HL-60 (cell line): ENCODE results near the gene IGHMBP2.

Source experiments
- DNase-seq, 2 experiments: peaks; one replicate each; pipeline ENCODE4 v3.0.0-alpha.2; 2010 to 2020; ENCODE audit warnings: low read depth in 1 of 2, low spot score in 1 of 2
- H3K27ac ChIP-seq: fragments of 250-450 bp; sonication (Bioruptor Pico); replicated peaks from 2 replicates; pipeline ENCODE4 v1.5.1; 2020; ENCODE audit warnings: mild to moderate bottlenecking, moderate library complexity
- H3K27me3 ChIP-seq: fragments of 250-450 bp; sonication (Bioruptor Pico); 2 replicates; pipeline ENCODE4 v1.5.1; 2021; ENCODE audit warnings: mild to moderate bottlenecking, moderate library complexity; ENCODE audit not compliant: insufficient read depth, poor library complexity, severe bottlenecking
- H3K4me3 ChIP-seq: replicated peaks from 2 replicates; pipeline ENCODE4 v1.5.1; 2011; ENCODE audit warnings: mild to moderate bottlenecking, control low read depth, low read length; ENCODE audit not compliant: insufficient read depth
- GABPA ChIP-seq: IDR thresholded peaks from 2 replicates; pipeline ENCODE4 v1.6.1; 2012; ENCODE audit warnings: low read depth
- POLR2AphosphoS5 ChIP-seq: IDR thresholded peaks from 2 replicates; pipeline ENCODE4 v1.6.1; 2012; ENCODE audit warnings: low read depth
- SPI1 ChIP-seq: IDR thresholded peaks from 2 replicates; pipeline ENCODE4 v1.6.1; 2012; ENCODE audit warnings: low read depth, mild to moderate bottlenecking, borderline replicate concordance
- TF ChIP-seq, protein P1 (sequence below): IDR thresholded peaks from 2 replicates; pipeline ENCODE4 v1.6.1; 2012; ENCODE audit warnings: low read depth; ENCODE audit not compliant: insufficient replicate concordance
- TF ChIP-seq, protein P2 (sequence below): IDR thresholded peaks from one replicate; pipeline ENCODE4 v1.5.1; 2011; ENCODE audit warnings: low read length, control low read depth, inconsistent platforms; ENCODE audit not compliant: insufficient read depth

The IGHMBP2 gene

DNA sequence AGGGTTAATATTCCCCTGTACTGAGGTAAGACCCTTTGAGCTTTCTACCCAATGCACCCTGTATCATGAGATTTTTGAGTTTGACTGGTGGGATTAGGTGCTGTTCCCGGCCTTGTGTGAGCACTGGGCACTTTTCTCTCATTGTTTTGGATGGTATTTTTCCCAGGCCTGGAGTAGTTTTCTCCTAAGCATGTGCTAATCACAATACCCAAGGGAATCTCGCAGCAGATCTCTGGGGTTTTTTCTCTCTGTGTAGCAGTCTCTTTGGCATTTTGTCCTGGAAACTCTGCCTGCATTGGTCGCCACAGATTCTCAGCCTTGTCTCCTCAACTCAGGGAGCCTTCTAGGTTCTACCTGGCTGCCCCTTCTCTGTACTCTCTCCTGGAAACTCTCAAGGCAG, 19.9 kb downstream of the IGHMBP2 start:
- Histone ChIP-seq H3K27ac (no peak overlapping the region), H3K4me3 (no peak overlapping the region), H3K27me3 (no peaks in the 10 kb centered on the region)
- DNase-seq = no peak
- TF ChIP-seq, protein P1, sequence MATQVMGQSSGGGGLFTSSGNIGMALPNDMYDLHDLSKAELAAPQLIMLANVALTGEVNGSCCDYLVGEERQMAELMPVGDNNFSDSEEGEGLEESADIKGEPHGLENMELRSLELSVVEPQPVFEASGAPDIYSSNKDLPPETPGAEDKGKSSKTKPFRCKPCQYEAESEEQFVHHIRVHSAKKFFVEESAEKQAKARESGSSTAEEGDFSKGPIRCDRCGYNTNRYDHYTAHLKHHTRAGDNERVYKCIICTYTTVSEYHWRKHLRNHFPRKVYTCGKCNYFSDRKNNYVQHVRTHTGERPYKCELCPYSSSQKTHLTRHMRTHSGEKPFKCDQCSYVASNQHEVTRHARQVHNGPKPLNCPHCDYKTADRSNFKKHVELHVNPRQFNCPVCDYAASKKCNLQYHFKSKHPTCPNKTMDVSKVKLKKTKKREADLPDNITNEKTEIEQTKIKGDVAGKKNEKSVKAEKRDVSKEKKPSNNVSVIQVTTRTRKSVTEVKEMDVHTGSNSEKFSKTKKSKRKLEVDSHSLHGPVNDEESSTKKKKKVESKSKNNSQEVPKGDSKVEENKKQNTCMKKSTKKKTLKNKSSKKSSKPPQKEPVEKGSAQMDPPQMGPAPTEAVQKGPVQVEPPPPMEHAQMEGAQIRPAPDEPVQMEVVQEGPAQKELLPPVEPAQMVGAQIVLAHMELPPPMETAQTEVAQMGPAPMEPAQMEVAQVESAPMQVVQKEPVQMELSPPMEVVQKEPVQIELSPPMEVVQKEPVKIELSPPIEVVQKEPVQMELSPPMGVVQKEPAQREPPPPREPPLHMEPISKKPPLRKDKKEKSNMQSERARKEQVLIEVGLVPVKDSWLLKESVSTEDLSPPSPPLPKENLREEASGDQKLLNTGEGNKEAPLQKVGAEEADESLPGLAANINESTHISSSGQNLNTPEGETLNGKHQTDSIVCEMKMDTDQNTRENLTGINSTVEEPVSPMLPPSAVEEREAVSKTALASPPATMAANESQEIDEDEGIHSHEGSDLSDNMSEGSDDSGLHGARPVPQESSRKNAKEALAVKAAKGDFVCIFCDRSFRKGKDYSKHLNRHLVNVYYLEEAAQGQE = no peak

DNA sequence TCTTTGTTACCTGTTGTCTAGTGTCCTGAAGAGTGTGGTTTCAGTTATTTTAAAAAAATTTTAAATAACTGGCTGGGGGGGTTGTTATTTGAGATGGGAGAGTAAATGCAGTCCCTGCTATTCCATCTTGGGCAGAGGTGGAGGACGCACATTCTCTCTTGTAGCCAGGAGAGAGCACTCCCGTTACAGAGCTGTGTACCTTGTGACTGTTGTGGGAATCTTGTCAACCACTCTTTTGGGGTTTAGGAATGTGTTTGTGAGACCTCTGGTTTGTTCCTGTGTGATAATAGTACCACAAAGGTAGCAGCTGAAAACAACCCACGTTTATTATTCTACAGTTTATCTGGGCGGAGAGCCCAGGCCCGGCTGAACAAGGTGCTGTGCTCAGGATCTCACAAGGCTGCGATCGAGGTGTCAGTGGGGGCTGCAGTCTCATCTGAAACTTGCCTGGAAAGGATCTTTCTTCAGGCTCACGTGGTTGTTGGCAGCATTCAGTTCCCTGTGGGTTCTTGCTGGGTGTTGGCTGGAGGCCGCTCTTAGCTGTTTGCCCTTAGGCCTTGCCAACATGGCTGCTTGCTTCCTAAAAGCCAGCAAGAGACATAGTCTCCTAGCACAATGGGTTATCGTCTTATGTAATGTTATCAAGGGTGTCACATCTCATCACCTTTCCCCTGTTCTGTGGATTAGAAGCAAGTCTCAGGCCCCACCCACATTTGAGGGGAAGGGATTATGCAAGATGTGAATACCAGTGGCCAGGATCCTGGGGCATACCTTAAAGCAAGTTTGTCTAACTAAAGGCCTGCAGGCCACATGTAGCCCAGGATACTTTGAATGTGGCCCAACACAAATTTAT, 20.6 kb downstream of the IGHMBP2 start:
- Histone ChIP-seq H3K27ac (no peak overlapping the region), H3K27me3 (no peaks in the 10 kb centered on the region), H3K4me3 (no peak overlapping the region)
- no peak for DNase-seq
- no peak for TF ChIP-seq POLR2AphosphoS5
- TF ChIP-seq, protein P1 = no peak
- TF ChIP-seq, protein P2, sequence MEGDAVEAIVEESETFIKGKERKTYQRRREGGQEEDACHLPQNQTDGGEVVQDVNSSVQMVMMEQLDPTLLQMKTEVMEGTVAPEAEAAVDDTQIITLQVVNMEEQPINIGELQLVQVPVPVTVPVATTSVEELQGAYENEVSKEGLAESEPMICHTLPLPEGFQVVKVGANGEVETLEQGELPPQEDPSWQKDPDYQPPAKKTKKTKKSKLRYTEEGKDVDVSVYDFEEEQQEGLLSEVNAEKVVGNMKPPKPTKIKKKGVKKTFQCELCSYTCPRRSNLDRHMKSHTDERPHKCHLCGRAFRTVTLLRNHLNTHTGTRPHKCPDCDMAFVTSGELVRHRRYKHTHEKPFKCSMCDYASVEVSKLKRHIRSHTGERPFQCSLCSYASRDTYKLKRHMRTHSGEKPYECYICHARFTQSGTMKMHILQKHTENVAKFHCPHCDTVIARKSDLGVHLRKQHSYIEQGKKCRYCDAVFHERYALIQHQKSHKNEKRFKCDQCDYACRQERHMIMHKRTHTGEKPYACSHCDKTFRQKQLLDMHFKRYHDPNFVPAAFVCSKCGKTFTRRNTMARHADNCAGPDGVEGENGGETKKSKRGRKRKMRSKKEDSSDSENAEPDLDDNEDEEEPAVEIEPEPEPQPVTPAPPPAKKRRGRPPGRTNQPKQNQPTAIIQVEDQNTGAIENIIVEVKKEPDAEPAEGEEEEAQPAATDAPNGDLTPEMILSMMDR = no peak
- TF ChIP-seq GABPA = no peak
- no peak for TF ChIP-seq SPI1

DNA sequence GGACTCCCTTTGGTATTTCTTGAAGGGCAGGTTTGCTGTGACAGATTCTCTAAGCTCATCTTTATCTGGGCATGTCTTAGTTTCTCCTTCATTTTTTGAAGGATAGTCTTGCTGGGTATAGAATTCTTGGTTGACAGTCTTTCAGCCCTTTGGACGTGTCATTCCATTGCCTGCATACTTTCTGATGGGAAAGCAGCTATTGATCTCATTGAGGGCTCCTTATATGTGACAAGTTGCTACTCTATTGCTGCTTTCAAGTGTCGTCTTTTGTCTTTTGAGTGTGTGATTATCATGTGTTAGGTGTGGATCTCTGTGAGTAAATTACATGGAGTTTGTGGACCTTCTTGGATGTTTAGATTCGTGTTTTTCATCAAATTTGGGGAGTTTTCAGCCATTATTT, 21.9 kb downstream of the IGHMBP2 start:
- Histone ChIP-seq H3K27ac (no peak overlapping the region), H3K27me3 (no peaks in the 10 kb centered on the region), H3K4me3 (no peak overlapping the region)
- DNase-seq = no peak
- TF ChIP-seq POLR2AphosphoS5 (no peak), SPI1 (no peak), GABPA (no peak)
- TF ChIP-seq, protein P2 = no peak
- TF ChIP-seq, protein P1 = no peak
